ENCODE measurements around the gene SALL4. TPM values are rescaled to one million over a fixed set of nuclear protein-coding genes. Genes with fewer than 3 reads are reported as not detected.

Gene SALL4
- total RNA-seq, 6 experiments from 2014 or later = 0.24 to 0.63 (median 0.40) TPM

DNA sequence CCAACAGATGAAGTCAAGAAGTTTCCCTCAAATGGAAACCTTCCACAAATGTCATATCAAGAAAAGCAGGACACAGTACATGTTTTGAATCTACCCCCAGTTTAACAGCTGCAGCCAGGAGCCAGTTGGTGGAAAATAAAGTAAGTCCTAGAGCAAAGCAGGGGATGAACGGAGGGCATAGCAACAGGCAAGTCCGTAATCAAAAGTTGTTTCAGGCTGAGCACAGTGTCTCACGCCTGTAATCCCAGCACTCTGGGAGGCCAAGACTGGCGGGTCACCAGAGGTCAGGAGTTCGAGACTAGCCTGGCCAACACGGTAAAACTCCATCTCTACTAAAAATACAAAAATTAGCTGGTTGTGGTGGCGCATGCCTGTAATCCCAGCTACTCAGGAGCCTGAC, 2.4 kb upstream of the SALL4 start:
- intact Hi-C loops (cut with DNase I) = loop anchor here in 1 of 2 donors (5.0 kb wide), 1 partner anchor 278 kb away; no protein-coding TSS in a partner anchor

DNA sequence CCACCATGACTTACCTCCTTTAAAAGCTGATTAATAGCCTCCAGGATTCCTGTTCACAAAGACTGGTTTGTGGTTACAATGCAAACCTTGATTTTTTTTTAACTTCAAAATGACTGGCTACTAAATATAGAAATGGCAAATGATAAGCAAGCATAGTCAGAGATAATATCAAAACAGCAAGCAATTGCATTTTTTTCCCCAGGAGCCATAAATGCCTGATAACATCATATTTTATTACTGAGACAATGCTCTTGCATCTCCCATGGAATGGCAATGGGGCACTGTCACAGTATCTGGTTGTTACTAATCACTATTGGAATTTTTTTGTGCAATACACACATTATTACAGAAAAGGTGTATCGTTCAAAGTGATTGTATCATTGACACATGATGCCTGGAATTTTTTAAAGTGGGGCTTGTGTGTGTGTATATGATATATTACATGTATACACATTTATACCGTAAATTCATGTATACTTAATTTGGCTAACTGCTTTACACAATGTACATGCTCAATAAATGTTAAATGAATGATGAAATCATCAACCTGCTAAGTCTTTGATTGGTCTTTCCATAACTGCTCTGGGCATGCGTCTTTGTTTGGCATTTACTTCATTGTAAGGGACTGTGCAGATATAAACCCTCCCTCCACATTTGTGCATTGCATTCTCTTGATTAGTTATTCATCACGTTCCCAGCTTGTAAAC, 980 bp upstream of the SALL4 start:
- H3K36me3 ChIP-seq = no peaks in the 10 kb centered on the region
- no peak overlapping the region for H3K27ac ChIP-seq
- H3K4me3 ChIP-seq = no peak overlapping the region
- H3K9me3 ChIP-seq = no peaks in the 10 kb centered on the region
- TF ChIP-seq POLR2A (IDR thresholded peaks at IDR 0.05) = no peak
- TF ChIP-seq, protein P1, sequence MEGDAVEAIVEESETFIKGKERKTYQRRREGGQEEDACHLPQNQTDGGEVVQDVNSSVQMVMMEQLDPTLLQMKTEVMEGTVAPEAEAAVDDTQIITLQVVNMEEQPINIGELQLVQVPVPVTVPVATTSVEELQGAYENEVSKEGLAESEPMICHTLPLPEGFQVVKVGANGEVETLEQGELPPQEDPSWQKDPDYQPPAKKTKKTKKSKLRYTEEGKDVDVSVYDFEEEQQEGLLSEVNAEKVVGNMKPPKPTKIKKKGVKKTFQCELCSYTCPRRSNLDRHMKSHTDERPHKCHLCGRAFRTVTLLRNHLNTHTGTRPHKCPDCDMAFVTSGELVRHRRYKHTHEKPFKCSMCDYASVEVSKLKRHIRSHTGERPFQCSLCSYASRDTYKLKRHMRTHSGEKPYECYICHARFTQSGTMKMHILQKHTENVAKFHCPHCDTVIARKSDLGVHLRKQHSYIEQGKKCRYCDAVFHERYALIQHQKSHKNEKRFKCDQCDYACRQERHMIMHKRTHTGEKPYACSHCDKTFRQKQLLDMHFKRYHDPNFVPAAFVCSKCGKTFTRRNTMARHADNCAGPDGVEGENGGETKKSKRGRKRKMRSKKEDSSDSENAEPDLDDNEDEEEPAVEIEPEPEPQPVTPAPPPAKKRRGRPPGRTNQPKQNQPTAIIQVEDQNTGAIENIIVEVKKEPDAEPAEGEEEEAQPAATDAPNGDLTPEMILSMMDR (IDR thresholded peaks at IDR 0.05) = no peak
- intact Hi-C loops (cut with DNase I) = no loop called here
- DNase-seq = no peak
- H3K27me3 ChIP-seq = no peaks in the 10 kb centered on the region
- 85% methylated on average over 4 of the region's 4 CpGs for WGBS (ENCODE audit: insufficient coverage, low coverage, low lambda C conversion rate, missing lambda C conversion rate)
- H3K4me1 ChIP-seq = peaks cover 0 to 19% (median 0%) of the 10 kb centered on the region in 4 donors
- no peak for ATAC-seq

More for the DNA sequence above, 2.4 kb upstream of the SALL4 start:
- WGBS (ENCODE audit: insufficient coverage, low coverage, low lambda C conversion rate, missing lambda C conversion rate) = 79% methylated on average over 5 of the region's 7 CpGs
- H3K9me3 ChIP-seq = no peaks in the 10 kb centered on the region
- H3K36me3 ChIP-seq = no peaks in the 10 kb centered on the region
- TF ChIP-seq, protein P1 (IDR thresholded peaks at IDR 0.05) = no peak
- no peak for TF ChIP-seq POLR2A (IDR thresholded peaks at IDR 0.05)
- ATAC-seq (no peak), DNase-seq (no peak)
- H3K4me1 ChIP-seq = peaks cover 0 to 19% (median 0%) of the 10 kb centered on the region in 4 donors
- no peak overlapping the region for H3K4me3 ChIP-seq
- no peaks in the 10 kb centered on the region for H3K27me3 ChIP-seq
- no peak overlapping the region for H3K27ac ChIP-seq

DNA sequence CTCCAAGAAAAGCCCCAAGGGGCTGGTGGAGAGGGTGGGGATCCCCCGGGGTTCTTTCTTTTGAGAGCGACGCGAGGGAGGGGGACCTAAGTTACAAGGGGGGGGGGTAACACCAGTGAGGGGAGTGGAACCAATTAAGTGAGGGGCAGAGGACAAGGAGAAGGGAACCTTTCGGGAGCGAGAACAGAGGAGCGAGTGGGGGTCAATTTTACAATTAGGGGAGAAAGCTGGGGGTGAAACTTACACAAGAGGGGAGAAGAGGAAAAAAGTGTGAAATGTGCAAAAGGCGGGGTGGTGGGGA, 548 bp downstream of the SALL4 start:
- Histone ChIP-seq H3K36me3 (no peaks in the 10 kb centered on the region), H3K4me3 (peak overlapping the region; percentile 49 to 58 (median 52)), H3K9me3 (no peaks in the 10 kb centered on the region), H3K27ac (no peak overlapping the region), H3K27me3 (no peaks in the 10 kb centered on the region), H3K4me1 (peaks cover 0 to 19% (median 0%) of the 10 kb centered on the region in 4 donors)
- TF ChIP-seq, protein P1 (IDR thresholded peaks at IDR 0.05) = no peak
- no peak for TF ChIP-seq POLR2A (IDR thresholded peaks at IDR 0.05)
- intact Hi-C loops (cut with DNase I) = no loop called here
- ATAC-seq = no peak
- DNase-seq = no peak
- 30% methylated on average over 4 of the region's 8 CpGs for WGBS (ENCODE audit: insufficient coverage, low coverage, low lambda C conversion rate, missing lambda C conversion rate)

DNA sequence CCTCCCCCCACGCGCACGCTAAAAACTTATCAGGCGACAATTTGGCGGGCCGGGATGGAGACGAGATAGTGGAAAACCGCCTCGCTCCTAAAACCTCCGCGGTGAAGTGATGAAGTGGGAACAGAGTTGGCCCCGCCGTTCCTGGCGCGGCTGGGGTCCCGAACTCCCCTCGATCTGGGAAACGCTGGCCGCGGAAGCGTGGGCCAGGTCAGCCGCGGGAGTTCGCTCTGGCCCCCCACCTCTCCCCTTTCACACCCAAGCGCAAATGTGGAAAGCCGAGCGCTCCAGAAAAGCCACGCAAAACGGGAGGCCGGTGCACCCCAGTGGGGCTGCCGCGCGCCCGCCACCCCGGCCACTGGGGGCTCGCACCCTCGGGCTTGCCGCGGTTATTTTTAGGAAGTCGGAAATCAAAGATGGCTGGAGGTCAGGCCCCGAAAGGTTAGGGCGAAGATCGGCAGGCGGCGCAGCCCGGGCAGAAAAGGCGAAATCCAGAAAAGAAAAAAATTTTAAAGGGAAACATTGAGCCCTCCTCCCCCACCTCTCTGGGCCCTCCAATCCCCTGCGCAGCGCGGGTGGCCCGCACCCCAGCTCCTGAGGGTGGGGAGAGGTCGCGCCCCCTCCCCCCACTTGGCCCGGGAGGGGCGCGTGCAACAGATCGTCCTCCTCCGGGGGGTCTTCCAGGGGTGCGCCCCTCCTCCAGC, 1.0 kb downstream of the SALL4 start:
- TF ChIP-seq, protein P1 (IDR thresholded peaks at IDR 0.05) = no peak
- TF ChIP-seq POLR2A (IDR thresholded peaks at IDR 0.05) = no peak
- H3K27ac ChIP-seq = no peak overlapping the region
- no peaks in the 10 kb centered on the region for H3K27me3 ChIP-seq
- no peaks in the 10 kb centered on the region for H3K36me3 ChIP-seq
- ATAC-seq (peak; percentile 23 to 43 (median 27)), DNase-seq (peak in 1 of 3 donors; percentile 28)
- H3K4me1 ChIP-seq = peaks cover 0 to 19% (median 0%) of the 10 kb centered on the region in 4 donors
- WGBS (ENCODE audit: insufficient coverage, low coverage, low lambda C conversion rate, missing lambda C conversion rate) = under 1% methylated on average over 29 of the region's 59 CpGs
- no peaks in the 10 kb centered on the region for H3K9me3 ChIP-seq
- peak overlapping the region; percentile 49 to 58 (median 52) for H3K4me3 ChIP-seq
- intact Hi-C loops (cut with DNase I) = no loop called here

Measured in right lobe of liver (tissue), 6 donors.